ENCODE measurements around the gene ENAH. TPM values are rescaled to one million over a fixed set of nuclear protein-coding genes. Genes with fewer than 3 reads are reported as not detected.

ENAH gene
- total RNA-seq, 1 donor from 2014 or later = not detected

GRCh38 chr1:225504776-225505175 lies 148.1 kb downstream of the ENAH start:
- intact Hi-C loops (cut with micrococcal nuclease) = no loop called here

- intact Hi-C loops (cut with micrococcal nuclease) = no loop called here
Measured at GRCh38 chr1:225500624-225501192, 152.2 kb downstream of the ENAH start.

DNA sequence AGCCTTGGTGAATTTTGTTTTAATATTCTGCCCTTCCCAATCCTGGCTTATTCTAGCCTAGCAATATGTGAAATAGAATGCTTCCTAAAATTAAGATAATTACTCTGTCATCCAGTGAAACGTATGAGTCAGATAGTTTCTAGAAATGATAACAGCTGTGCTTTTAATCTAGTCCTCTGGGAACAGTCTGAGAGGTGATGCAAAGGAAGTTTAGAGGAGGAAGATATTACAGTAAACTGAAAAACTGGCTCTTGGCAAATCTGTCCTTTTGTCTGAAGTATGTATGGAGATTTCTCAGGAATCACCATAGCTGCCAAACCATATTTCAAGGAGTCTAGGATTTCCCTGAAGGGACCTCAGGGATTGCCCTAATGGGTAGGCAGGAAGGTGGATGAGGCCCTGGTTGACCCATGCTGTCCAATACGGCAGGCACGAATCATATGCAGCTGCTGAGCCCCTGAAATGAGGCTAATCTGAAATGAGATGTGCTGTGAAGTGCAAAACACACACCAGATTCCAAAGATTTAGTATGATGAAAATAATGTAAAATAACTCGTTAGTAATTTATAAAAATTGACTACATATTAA lies 154.3 kb downstream of the ENAH start:
- intact Hi-C loops (cut with micrococcal nuclease) = no loop called here

GRCh38 chr1:225494789-225495359 lies 158.0 kb downstream of the ENAH start:
- intact Hi-C loops (cut with micrococcal nuclease) = no loop called here

GRCh38 chr1:225493591-225494246 lies 159.2 kb downstream of the ENAH start:
- intact Hi-C loops (cut with micrococcal nuclease) = no loop called here

GRCh38 chr1:225488676-225489075 lies 164.2 kb downstream of the ENAH start:
- intact Hi-C loops (cut with micrococcal nuclease) = no loop called here

GRCh38 chr1:225486856-225487255 lies 166.1 kb downstream of the ENAH start:
- intact Hi-C loops (cut with micrococcal nuclease) = no loop called here

GRCh38 chr1:225485991-225486530 lies 166.9 kb downstream of the ENAH start:
- intact Hi-C loops (cut with micrococcal nuclease) = no loop called here

GRCh38 chr1:225485226-225485625 lies 167.7 kb downstream of the ENAH start:
- intact Hi-C loops (cut with micrococcal nuclease) = no loop called here

- intact Hi-C loops (cut with micrococcal nuclease) = no loop called here
Measured at GRCh38 chr1:225484657-225485214, 168.2 kb downstream of the ENAH start.

- intact Hi-C loops (cut with micrococcal nuclease) = no loop called here
Measured at GRCh38 chr1:225483818-225484656, 168.9 kb downstream of the ENAH start.

GRCh38 chr1:225482421-225482950 lies 170.4 kb downstream of the ENAH start:
- intact Hi-C loops (cut with micrococcal nuclease) = no loop called here

DNA sequence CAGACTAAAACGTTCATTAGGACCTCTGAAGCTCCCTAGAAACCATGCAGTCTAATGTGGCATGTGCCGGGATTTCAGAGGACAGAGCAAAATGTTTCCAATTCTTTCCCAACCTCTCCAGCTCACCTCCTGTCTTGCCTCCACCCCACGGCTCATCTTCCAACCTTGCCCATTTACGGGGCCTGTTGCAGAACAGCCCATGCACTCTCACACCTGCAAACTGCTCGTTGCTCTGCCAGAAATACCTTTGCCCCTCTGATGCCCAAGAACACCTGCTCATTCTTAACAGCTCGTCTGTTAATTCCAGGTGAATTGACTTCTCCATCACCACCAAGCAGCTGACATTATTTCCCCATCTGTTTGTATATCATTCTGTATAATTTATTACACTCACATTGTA lies 171.2 kb downstream of the ENAH start:
- intact Hi-C loops (cut with micrococcal nuclease) = no loop called here

DNA sequence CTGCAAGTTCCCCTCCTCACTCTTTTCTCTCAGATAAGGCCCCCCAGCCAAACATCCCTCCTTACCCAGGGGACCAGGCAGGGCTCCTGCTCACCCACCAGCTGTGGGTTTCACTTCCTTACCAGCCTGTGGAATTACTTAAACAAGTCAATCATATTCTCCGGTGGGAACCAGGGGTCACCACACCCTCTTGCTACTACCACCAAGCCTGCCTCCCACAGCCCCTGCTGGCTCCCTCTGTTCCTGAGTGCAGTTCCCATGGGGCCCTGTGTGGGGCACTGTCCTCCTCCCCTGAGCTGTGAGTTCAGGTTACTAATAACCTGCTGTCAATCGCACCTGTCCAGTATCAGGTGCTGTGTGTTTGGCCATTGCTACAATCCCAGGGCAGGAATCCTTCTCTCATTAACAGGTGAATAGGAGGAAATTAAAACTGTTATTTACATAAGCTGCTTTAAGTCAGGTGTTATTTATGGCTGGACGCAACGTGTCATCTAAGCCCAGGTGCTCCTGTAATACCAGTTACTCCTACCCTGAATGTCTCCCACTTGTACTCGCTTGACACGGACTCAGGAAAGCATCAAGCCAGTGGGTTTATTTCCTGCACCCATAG lies 172.0 kb downstream of the ENAH start:
- intact Hi-C loops (cut with micrococcal nuclease) = no loop called here

DNA sequence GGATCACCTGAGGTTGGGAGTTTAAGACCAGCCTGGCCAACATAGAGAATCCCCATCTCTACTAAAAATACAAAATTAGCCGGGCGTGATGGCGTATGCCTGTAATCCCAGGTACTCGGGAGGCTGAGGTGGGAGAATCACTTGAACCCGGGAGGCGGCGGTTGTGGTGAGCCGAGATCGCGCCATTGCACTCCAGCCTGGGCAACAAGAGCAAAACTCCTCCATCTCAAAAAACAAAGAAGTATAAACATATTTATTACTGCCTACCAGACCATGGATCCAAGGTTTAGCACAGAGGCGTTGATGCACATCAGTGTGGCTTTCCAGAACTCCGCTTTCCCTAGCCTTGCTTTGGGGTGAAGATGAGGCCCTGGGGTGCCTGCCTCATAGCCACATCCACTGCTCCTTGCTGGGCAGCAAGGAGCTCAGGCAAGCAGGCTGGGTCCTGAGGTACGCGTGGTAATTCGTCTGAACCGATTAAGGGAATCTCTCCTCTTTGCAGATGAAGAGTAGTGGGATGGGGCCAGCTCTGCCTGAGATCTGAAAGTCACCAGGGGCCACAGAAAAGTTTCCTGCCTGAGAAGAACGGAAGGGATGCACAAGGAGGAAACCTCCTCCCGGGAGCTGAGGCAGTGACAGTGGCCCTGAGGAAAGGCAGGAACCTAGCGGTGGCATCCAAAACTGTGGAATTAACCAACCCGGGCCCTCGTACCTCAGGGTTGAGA lies 172.8 kb downstream of the ENAH start:
- intact Hi-C loops (cut with micrococcal nuclease) = loop anchor here (5.0 kb wide), 1 partner anchor 172 kb away; the partner anchor contains the start of gene ENAH

DNA sequence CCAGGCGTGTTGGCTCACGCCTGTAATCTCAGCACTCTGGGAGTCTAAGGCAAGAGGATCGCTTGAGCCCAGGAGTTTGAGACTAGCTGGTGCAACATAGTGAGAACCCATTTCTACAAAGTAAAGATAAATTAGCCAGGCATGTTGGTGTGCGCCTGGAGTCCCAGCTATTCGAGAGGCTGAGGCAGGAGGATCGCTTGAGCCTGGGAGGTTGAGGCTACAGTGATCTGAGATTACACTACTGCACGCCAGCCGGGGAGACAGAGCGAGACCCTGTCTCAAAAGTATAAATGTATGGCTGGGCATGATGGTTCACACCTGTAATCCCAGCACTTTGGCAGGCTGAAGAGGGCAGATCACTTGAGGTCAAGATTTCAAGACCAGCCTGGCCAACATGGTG lies 173.6 kb downstream of the ENAH start:
- intact Hi-C loops (cut with micrococcal nuclease) = loop anchor here (5.0 kb wide), 1 partner anchor 173 kb away; the partner anchor contains the start of gene ENAH

DNA sequence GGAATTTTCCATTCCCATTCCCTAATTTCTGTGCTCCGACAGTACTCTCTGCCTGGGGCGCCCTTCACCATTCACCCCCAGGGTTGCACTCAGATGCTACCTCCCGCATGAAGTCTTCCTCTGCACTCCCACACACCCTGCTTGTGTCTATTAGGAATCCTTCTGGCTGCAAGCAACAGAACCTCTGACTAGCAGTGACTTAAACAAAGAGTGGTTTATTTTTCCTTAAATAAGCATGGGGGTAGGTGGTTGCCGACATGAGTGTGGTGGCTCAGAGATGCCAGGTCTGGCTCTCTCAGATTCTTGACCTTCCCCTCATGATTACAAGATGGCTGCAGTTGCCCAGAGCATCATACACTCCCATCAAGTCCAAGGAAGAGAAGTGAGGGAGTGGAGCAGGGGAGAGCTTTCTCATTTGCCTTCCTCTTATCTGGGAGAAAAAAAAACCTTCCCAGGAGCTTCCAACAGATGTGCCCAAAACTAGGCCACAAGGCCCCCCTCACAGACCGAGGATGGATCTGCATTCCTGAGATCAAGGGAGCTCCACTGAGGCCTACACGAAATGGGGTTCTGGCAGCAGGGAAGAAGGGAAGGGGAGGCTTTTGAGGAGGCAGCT lies 175.5 kb downstream of the ENAH start:
- intact Hi-C loops (cut with micrococcal nuclease) = loop anchor here (5.0 kb wide), 1 partner anchor 175 kb away; the partner anchor contains the start of gene ENAH

DNA sequence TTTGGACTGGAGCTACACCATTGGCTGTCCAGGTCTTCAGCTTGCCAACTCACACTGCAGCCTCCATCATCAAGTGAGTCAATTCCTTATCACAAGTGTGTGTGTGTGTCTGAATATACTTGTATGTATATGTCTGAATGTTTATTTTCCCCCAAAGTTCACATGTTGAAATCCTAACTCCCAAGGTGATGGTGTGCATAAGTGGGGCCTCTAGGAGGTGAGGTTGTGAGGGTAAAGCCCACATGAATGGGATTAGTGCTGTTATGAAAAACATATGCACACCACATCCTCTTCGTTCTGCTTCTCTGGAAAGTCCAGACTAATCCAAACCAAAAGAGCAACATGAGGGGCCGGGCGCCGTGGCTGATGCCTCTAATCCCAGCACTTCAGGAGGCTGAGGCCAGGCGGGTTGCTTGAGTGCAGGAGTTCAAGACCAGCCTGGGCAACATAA lies 176.4 kb downstream of the ENAH start:
- intact Hi-C loops (cut with micrococcal nuclease) = loop anchor here (5.0 kb wide), 1 partner anchor 176 kb away; the partner anchor contains the start of gene ENAH

DNA sequence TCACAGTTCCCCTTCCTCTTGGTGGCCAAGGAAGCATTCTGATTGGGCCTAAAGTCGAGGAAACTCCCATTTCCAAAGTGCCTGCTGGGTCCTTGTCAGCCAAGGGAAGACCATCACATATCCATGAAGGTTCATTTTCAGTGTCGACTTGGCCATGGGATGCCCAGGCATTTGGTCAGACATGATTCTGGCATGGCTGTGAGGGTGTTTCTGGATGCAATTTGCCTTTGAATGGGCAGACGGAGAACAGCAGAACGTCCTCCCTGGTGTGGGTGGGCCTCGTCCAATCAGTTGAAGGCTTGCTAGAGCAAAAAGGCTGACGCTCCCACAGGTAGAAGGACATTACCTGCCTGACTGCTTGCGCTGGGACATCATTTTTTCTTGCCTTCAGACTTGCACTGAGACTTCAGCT lies 176.8 kb downstream of the ENAH start:
- intact Hi-C loops (cut with micrococcal nuclease) = loop anchor here (5.0 kb wide), 1 partner anchor 176 kb away; the partner anchor contains the start of gene ENAH

All from T-helper 1 cell treated with Interleukin-12 subunit alpha and Interleukin-12 subunit beta and Interleukin-4 antibody, amounts not matched to agents 30 ng/mL and 1 ng/mL, for 36 hours (primary cell).